Activated CD4-positive, alpha-beta T cell treated with anti-CD3 and anti-CD28 coated beads for 48 hours (primary cell): ENCODE measurements around the gene SLK.

Experiments
- DNase-seq: peaks from one replicate; pipeline ENCODE4 v3.0.0-alpha.2; 2020

Gene SLK

GRCh38 chr10:104057717-104058116 lies 90.8 kb downstream of the SLK start:
- DNase-seq: no peak

- no peak for DNase-seq
Observed at GRCh38 chr10:104059364-104059763, 92.4 kb downstream of the SLK start.

GRCh38 chr10:104061196-104061595 lies 94.3 kb downstream of the SLK start:
- DNase-seq: no peak

GRCh38 chr10:104065748-104066147 lies 98.8 kb downstream of the SLK start:
- no peak for DNase-seq

- DNase-seq: no peak
Observed at GRCh38 chr10:104066945-104067344, 100.0 kb downstream of the SLK start.

- no peak for DNase-seq
Observed at GRCh38 chr10:104067525-104067924, 100.6 kb downstream of the SLK start.

- DNase-seq: no peak
Observed at GRCh38 chr10:104069613-104070012, 102.7 kb downstream of the SLK start.

GRCh38 chr10:104072786-104073185 lies 105.8 kb downstream of the SLK start:
- DNase-seq: no peak

- DNase-seq: no peak
Observed at GRCh38 chr10:104074505-104074904, 107.6 kb downstream of the SLK start.

- no peak for DNase-seq
Observed at GRCh38 chr10:104076743-104077160, 109.8 kb downstream of the SLK start.

GRCh38 chr10:104077247-104077646 lies 110.3 kb downstream of the SLK start:
- no peak for DNase-seq

- DNase-seq: no peak
Observed at GRCh38 chr10:104077663-104078151, 110.8 kb downstream of the SLK start.
